Measurements from ENCODE around the gene NOTUM. TPM values are rescaled to one million over a fixed set of nuclear protein-coding genes. Genes with fewer than 3 reads are reported as not detected.

Gene NOTUM
- total and polyA plus RNA-seq, 9 of the 15 experiments (the other 6 are each of a cell fraction or from before 2014, with no cell fraction given) = 0.03 to 14.0 (median 4.1) TPM

DNA sequence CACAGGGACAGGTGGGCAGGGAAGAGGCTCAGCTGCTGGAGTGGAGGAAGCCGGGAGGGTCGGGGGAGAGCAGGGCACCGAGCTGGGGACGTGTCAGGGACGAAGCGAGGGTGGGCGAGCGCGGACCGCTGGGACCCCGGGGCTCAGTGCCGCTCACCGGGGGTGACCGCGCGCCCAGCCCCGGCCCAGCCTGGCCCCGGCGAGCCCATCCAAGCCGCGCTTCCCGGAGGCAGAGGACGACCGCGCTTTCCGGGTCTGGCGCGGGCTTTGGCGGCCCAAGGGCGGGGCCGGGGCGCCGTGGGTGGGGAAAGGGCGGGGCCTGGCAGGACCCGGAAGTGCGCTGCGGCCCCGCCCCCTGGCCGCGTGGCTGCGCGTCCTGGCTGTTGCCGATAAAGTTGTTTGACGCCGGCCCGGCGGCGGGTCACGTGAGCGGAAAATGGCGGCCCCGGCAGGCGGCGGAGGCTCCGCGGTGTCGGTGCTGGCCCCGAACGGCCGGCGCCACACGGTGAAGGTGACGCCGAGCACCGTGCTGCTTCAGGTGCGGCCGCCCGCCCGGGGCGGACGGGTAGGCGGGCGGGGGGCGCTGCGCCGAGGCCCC, 16.3 kb upstream of the NOTUM start, which contains the start of gene ASPSCR1 (continued):
- TF ChIP-seq MITF (IDR thresholded peaks at IDR 0.05) (peak; percentile 94), MCM5 (IDR thresholded peaks at IDR 0.05; ENCODE audit: low read depth) (no peak), KDM5B (IDR thresholded peaks at IDR 0.05; ENCODE audit: insufficient replicate concordance, low read depth, low read length) (peak; percentile 73), ZBTB17 (CRISPR knock-in tag; IDR thresholded peaks at IDR 0.05) (peak; percentile 84; the same call in 1 of the 2 replicates), ZNF551 (CRISPR knock-in tag; IDR thresholded peaks at IDR 0.05) (no peak), YY1 (IDR thresholded peaks at IDR 0.05; ENCODE audit: borderline replicate concordance in 1 of 3, control insufficient read depth in 1 of 3, extremely low read depth in 1 of 3, insufficient read depth in 3 of 3, insufficient read length in 1 of 3, insufficient replicate concordance in 2 of 3, low read depth in 1 of 3, low read length in 2 of 3) (peak; percentile 85 to 97 (median 97)), CBFA2T3 (IDR thresholded peaks at IDR 0.05) (peak; percentile 23; the same call in 1 of the 2 replicates), HNRNPK (IDR thresholded peaks at IDR 0.05; ENCODE audit: low read depth, low read length, poor library complexity, severe bottlenecking) (peak; percentile 15), SREBF1 (IDR thresholded peaks at IDR 0.05; ENCODE audit: borderline replicate concordance, low read depth, low read length) (peak; percentile 41; the same call in 1 of the 2 replicates), DMBX1 (CRISPR knock-in tag; IDR thresholded peaks at IDR 0.05; ENCODE audit: borderline replicate concordance) (peak; percentile 33; the same call in 1 of the 2 replicates), PHTF2 (CRISPR knock-in tag; IDR thresholded peaks at IDR 0.05) (no peak), HINFP (tag; conservative IDR thresholded peaks at IDR 0.05; ENCODE audit: low read depth) (no peak), NCOA1 (IDR thresholded peaks at IDR 0.05; ENCODE audit: low read depth) (no peak), ILK (tag; IDR thresholded peaks at IDR 0.05; ENCODE audit: borderline replicate concordance, low read depth) (no peak), PHF8 (IDR thresholded peaks at IDR 0.05; ENCODE audit: borderline replicate concordance, low read length) (peak; percentile 86; the same call in 1 of the 2 replicates), HNRNPL (IDR thresholded peaks at IDR 0.05; ENCODE audit: low read depth, low read length) (0 out of 2 replicates have a peak, but pooled peaks have one; percentile 25), ARHGAP35 (IDR thresholded peaks at IDR 0.05; ENCODE audit: partially characterized antibody) (no peak), SIN3B (IDR thresholded peaks at IDR 0.05; ENCODE audit: low read depth) (peak; percentile 95), DEAF1 (CRISPR knock-in tag; IDR thresholded peaks at IDR 0.05) (no peak), SAP30 (IDR thresholded peaks at IDR 0.05; ENCODE audit: borderline replicate concordance, insufficient read depth, low read depth, low read length, poor library complexity, severe bottlenecking) (peak; percentile 62)
- TF ChIP-seq, protein P1, sequence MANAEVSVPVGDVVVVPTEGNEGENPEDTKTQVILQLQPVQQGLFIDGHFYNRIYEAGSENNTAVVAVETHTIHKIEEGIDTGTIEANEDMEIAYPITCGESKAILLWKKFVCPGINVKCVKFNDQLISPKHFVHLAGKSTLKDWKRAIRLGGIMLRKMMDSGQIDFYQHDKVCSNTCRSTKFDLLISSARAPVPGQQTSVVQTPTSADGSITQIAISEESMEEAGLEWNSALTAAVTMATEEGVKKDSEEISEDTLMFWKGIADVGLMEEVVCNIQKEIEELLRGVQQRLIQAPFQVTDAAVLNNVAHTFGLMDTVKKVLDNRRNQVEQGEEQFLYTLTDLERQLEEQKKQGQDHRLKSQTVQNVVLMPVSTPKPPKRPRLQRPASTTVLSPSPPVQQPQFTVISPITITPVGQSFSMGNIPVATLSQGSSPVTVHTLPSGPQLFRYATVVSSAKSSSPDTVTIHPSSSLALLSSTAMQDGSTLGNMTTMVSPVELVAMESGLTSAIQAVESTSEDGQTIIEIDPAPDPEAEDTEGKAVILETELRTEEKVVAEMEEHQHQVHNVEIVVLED (CRISPR knock-in tag; IDR thresholded peaks at IDR 0.05) = peak; percentile 97
